Activated T-helper 1 cell treated with anti-CD3 and anti-CD28 coated beads, Interleukin-2, amount 50 U/mL, for 16 hours (primary cell): ENCODE results near the gene OR1K1.
"Not testable (repeated sequence)": the region's sequence is repeated elsewhere in the genome, so short reads cannot be mapped to it uniquely, and the experiment has no call there.

Experiments
- DNase-seq, 2 donors: peaks; one replicate each; pipeline ENCODE4 v3.0.0-alpha.2; 2020; ENCODE audit warnings: low read depth in 1 of 2, low spot score in 1 of 2

The OR1K1 gene

GRCh38 chr9:122810306-122810946 is 10.5 kb downstream of the OR1K1 start:
- DNase-seq: peak; percentile 50 to 59

DNA sequence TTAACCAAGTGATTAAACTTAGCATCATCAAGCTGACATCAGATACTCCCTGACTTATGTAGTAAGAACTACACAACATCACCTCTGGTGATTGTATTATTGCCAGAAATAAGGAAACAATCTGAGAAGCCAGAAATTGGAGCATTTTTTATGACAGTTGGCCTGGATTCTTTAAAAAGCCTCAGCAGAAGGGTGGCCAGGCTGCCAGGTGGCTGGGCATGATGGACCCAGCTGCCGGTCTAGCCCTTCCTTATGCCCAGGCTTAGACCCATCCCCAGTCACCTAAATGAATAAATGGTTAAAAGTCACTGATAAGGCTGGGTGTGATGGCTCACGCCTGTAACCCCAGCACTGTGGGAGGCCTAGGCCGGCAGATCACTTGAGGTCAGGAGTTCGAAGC is 12.8 kb downstream of the OR1K1 start:
- DNase-seq: no peak

- no peak for DNase-seq
Observed at GRCh38 chr9:122814545-122814944, 14.6 kb downstream of the OR1K1 start.

GRCh38 chr9:122815544-122815943 is 15.6 kb downstream of the OR1K1 start:
- DNase-seq: no peak

- peak; percentile 10 to 20 for DNase-seq
Observed at GRCh38 chr9:122816163-122816867, 16.4 kb downstream of the OR1K1 start.

DNA sequence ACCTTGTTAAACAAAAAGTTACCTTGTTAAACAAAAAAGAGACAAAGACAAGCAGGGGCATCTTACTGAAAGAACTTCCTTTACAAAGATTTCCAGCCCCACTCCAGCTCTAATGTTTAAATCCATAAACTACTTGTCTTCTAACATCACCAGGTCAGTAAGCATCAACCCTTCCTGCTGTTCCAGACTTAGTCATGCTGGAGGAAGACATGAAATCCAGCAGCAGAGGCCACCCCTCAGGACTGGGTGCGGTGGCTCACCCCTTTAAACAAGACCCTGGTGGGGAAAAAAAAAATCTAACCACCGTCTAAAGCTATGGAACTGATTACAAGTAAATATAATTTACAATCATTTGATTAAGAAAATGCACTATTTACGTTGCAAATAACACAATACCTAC is 19.4 kb downstream of the OR1K1 start:
- no peak for DNase-seq

DNA sequence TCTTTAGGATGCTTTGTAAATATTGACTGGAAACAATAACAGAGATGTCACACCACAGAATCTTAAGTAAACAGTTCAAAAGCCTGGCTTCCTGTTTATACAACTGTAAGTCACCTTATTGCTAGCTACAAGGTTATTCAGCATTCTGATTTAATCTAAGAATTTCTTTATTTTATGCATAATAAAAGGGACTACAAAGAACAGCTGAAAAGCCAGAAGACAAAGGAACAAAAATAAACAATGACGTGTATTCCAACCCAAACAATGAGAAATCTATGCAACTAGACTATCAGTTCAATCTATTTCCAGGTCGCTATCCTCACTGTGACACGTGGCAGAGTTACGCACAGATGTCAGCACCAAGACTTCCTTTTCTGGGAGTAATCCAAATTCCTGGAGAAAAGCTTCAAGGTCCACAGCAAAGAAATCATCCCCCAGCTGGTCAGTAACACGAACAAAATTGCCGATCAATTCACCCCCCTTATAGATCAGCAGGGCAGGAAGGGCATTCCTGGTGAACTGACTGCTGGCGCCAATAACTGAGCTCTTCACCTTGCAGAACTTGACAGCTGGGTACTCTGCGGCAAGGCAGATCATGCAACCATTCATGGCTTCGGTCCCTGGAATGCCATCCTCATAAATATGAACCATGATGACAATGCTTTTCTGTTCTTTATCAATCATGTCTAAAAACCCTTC is 20.0 kb downstream of the OR1K1 start:
- DNase-seq: no peak

GRCh38 chr9:122820490-122820845 is 20.5 kb downstream of the OR1K1 start:
- no peak for DNase-seq

DNA sequence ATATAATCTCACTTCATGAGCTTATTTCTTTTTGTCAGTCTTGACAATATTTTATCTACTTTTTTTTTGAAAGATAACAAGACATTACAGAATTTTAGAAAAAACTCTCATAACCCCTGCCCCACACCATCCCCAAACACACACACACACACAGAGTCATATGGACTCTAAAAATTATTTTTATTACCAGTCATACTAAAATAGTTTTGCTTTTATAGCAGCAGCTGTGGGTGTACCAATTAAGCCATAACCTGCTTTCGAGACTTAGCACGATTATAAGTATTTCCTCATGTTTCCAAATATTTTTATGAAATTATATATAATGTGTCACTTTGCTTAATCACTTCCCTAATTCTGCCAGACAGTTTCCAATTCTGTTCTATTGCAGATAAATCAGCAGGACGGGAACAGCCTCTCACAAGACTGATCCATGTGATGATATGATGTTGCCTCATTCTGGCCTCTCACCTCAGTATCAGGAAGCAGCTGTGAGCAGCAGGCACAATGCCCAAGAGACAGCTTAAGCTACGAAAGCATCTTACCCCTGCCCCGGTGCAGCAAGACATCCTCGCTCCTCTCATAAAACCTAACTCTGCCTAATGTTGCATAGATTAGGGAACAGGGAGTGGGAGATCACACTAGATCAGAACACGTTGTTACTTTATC is 21.5 kb downstream of the OR1K1 start:
- no peak for DNase-seq

DNA sequence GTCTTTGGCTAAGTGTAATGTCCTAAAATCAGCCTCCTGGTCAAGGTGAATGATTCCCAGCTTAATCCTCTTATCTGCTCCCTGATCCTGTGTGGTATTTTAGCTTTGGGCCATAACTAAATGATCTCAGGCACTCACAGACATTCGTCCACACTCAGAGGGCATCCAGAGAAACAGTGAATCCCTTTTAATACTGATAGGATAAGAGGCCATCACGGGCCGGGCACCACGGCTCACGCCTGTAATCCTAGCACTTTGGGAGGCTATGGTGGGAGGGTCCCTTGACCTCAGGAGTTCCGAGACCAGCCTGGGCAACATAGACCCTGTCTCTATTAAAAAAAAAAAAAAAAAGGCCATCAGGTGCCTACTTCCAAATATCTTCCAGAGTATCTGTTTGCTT is 22.1 kb downstream of the OR1K1 start:
- DNase-seq: no peak

DNA sequence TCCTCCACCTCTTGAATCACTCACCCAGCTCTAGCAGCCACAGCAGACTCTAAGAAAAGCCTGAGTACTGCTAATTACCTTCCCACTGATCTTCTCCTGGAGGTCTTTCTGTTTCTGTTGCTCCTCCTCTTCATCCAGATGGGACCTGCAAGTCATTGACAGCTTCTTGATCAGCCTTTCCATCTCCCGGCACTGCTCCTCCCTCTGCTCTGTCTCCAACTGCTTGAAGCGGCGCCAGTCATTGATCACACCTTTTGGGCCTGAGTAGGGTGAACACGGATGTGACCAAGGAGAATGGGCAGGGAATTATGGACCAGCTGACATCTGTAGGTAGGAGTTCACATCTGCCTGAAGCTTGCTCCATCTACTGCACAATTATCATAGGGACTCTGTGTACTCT is 23.0 kb downstream of the OR1K1 start:
- DNase-seq: no peak

- DNase-seq: no peak
Observed at GRCh38 chr9:122827761-122828093, 27.8 kb downstream of the OR1K1 start.

DNA sequence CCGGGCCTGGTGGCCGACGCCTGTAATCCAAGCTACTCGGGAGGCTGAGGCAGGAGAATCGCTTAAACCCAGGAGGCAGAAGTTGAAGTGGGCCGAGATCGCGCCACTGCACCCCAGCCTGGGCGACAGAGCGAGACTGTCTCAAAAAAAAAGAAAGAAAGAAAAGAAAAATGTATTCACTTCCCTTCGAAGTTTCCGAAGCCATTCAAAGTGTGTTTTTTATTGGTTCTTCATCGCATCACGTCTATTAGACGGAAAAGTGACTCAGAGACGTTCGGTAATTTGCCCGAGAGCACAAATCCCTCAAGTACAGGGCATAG is 29.0 kb downstream of the OR1K1 start:
- not testable (repeated sequence) for DNase-seq

DNA sequence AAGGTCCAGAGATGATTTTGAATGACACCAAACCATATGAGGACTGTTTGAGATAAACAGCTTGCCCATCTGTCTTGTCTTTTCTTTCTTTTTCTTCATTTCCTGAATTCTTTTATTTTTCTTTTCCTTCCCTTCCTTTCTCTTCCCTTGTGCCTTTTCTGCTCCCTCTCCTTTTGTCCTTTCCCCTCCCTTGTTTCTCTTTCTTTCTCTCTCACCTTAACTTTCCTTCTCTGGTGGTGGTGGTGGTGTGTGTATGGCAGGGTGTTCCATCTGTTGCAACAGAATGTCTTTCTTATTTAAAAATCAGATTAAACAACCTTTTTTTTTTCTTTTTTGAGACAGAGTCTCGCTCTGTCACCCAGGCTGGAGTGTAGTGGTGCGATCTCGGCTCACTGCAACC is 32.3 kb downstream of the OR1K1 start:
- no peak for DNase-seq

- DNase-seq: peak in 1 of 2 donors; percentile 7
Observed at GRCh38 chr9:122835313-122835731, 35.4 kb downstream of the OR1K1 start.

DNA sequence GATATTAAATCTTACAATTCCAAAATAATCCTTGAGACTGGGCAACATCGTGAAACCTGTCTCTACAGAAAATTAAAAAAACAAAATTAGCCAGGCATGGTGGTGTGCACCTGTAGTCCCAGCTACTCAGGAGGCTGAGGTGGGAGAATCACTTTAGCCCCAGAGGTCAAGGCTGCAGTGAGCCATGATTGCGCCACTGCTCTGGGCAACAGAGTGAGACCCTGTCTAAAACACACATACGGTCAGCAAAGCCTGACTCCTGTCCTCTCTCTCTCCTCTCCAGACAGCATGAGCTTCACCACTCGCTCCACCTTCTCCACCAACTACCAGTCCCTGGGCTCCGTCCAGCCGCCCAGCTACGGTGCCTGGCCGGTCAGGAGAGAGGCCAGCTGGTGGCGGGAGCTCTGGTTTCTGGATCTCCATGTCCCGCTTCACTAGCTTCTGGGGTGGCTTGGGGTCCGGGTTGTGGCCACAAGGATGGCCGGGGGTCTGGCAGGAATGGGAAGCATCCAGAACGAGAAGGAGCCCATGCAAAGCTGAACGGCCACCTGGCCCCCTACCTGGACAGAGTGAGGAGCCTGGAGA is 37.4 kb downstream of the OR1K1 start:
- no peak for DNase-seq

DNA sequence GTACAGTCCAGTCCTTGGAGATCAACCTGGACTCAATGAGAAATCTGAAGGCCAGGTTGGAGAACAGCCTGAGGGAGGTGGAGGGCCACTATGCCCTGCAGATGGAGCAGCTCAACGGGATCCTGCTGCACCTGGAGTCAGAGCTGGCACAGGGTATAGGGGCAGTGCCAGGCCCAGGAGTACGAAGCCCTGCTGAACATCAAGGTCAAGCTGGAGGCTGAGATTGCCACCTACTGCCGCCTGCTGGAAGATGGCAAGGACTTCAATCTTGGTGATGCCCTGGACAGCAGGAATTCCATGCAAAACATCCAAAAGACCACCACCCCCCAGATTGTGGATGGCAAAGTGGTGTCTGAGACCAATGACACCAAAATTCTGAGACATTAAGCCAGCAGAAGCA is 38.5 kb downstream of the OR1K1 start:
- DNase-seq: not testable (repeated sequence)

GRCh38 chr9:122841501-122841900 is 41.6 kb downstream of the OR1K1 start:
- DNase-seq: no peak

GRCh38 chr9:122844137-122844536 is 44.2 kb downstream of the OR1K1 start:
- no peak for DNase-seq

DNA sequence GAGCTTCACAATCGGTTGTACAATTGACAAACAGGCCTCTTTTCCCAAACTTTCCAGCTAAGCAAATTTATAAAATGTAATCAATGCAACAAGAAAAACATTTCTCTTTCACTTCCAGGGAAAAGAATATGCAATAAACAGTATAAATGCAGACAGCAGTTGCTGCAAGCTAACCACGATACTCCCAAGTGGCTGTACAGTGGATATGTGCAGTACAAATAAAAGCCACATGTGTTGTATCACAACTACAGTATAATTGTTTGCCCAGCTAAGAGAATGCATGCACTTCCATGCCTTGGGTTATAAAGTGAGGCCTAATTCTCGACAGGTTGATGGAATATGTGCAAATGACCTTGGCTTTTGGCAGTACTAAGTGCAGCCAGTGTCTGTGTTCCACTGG is 45.2 kb downstream of the OR1K1 start:
- DNase-seq: no peak

DNA sequence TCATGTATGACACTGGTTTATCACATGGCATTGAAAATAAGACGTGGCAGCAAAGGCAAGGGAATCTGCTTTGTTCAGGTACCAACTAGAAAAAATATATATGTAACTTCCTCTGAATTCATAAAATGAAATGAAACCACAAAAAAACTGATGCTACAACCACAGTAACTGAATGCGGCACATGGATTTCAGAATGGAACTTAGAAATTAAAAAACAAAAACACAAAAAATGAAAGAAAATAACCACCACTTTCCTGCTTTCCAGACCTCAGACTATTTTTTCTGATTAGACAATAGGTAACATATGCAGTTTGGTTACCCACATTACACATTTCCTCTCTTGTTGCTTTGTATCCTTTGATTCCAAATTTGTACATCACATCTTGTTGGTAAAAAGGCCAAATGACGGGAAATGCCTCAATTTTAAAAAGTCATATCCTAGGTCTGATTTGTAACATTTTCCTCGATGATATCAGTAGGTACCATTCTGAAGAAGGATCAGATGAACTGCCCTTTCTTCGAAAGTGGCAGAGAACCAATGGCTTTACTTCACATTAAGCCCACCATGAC is 46.5 kb downstream of the OR1K1 start:
- DNase-seq: no peak
